Duodenal mucosa (tissue), 2 donors: Measurements from ENCODE around the gene PCK1.

Experiments used
- H3K27ac ChIP-seq: one replicate; pipeline ENCODE4 v1.7.0; 2013; ENCODE audit warnings: low read depth, low read length
- H3K27me3 ChIP-seq, 2 donors: one replicate each; pipeline ENCODE4 v1.7.0; 2013; ENCODE audit warnings: low read length in 2 of 2, control low read depth in 1 of 2; ENCODE audit not compliant: insufficient read depth in 2 of 2, control insufficient read depth in 1 of 2
- H3K36me3 ChIP-seq, 2 donors: one replicate each; pipeline ENCODE4 v1.7.0; 2013; ENCODE audit warnings: low read length in 2 of 2, control low read depth in 1 of 2; ENCODE audit not compliant: insufficient read depth in 2 of 2, control insufficient read depth in 1 of 2
- H3K4me1 ChIP-seq, 2 donors: one replicate each; pipeline ENCODE4 v1.7.0; 2013; ENCODE audit warnings: low read length in 2 of 2, control low read depth in 1 of 2; ENCODE audit not compliant: insufficient read depth in 2 of 2, control insufficient read depth in 1 of 2
- H3K4me3 ChIP-seq, 2 donors: one replicate each; pipeline ENCODE4 v1.7.0; 2013; ENCODE audit warnings: low read length in 2 of 2, low read depth in 1 of 2
- H3K9ac ChIP-seq, 2 donors: one replicate each; pipeline ENCODE4 v1.7.0; 2013; ENCODE audit warnings: low read length in 2 of 2, low read depth in 1 of 2
- H3K9me3 ChIP-seq, 2 donors: one replicate each; pipeline ENCODE4 v1.7.0; 2013; ENCODE audit warnings: low read length in 2 of 2, control low read depth in 1 of 2; ENCODE audit not compliant: control insufficient read depth in 1 of 2

Gene PCK1

GRCh38 chr20:57561356-57562279 is 708 bp downstream of the PCK1 start:
- peak overlapping the region; percentile 74 to 76 for H3K4me3 ChIP-seq
- peak overlapping the region; percentile 73 to 82 for H3K9ac ChIP-seq
- H3K36me3 ChIP-seq: peaks cover 36 to 41% of the 10 kb centered on the region in 2 donors
- peaks cover 31 to 34% of the 10 kb centered on the region in 2 donors for H3K4me1 ChIP-seq
- no peaks in the 10 kb centered on the region for H3K9me3 ChIP-seq
- H3K27ac ChIP-seq: peak overlapping the region; percentile 83
- H3K27me3 ChIP-seq: no peaks in the 10 kb centered on the region

- Histone ChIP-seq H3K27ac (peak overlapping the region; percentile 83), H3K27me3 (no peaks in the 10 kb centered on the region), H3K4me3 (peak overlapping the region; percentile 74 to 76), H3K9me3 (no peaks in the 10 kb centered on the region), H3K9ac (peak overlapping the region; percentile 73 to 82), H3K4me1 (peaks cover 27 to 31% of the 10 kb centered on the region in 2 donors), H3K36me3 (peaks cover 36 to 41% of the 10 kb centered on the region in 2 donors)
Measured at GRCh38 chr20:57562541-57563465, 1.9 kb downstream of the PCK1 start.

DNA sequence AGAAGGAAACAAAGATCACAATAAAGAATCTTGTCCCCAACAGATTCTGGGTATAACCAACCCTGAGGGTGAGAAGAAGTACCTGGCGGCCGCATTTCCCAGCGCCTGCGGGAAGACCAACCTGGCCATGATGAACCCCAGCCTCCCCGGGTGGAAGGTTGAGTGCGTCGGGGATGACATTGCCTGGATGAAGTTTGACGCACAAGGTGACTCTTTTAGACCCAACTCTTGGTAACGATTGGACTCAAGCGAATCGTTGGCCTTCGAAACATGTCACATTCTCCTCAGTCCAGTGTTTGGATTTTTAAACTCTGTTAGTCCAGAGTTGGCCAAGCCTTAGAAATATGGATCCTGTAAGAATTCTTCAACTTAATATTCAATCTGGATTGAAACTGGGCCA is 2.6 kb downstream of the PCK1 start:
- Histone ChIP-seq H3K4me1 (peaks cover 20 to 24% of the 10 kb centered on the region in 2 donors), H3K9me3 (no peaks in the 10 kb centered on the region), H3K36me3 (peaks cover 36 to 41% of the 10 kb centered on the region in 2 donors), H3K27me3 (no peaks in the 10 kb centered on the region), H3K27ac (no peak overlapping the region), H3K4me3 (peak overlapping the region; percentile 74 to 76), H3K9ac (peak overlapping the region; percentile 73 to 82)

GRCh38 chr20:57564180-57564802 is 3.4 kb downstream of the PCK1 start:
- H3K36me3 ChIP-seq: peaks cover 36 to 41% of the 10 kb centered on the region in 2 donors
- peak overlapping the region; percentile 44 to 82 for H3K9ac ChIP-seq
- no peaks in the 10 kb centered on the region for H3K9me3 ChIP-seq
- no peaks in the 10 kb centered on the region for H3K27me3 ChIP-seq
- H3K27ac ChIP-seq: peak overlapping the region; percentile 47
- H3K4me3 ChIP-seq: peak overlapping the region; percentile 50 to 74
- H3K4me1 ChIP-seq: peaks cover 12 to 16% of the 10 kb centered on the region in 2 donors

DNA sequence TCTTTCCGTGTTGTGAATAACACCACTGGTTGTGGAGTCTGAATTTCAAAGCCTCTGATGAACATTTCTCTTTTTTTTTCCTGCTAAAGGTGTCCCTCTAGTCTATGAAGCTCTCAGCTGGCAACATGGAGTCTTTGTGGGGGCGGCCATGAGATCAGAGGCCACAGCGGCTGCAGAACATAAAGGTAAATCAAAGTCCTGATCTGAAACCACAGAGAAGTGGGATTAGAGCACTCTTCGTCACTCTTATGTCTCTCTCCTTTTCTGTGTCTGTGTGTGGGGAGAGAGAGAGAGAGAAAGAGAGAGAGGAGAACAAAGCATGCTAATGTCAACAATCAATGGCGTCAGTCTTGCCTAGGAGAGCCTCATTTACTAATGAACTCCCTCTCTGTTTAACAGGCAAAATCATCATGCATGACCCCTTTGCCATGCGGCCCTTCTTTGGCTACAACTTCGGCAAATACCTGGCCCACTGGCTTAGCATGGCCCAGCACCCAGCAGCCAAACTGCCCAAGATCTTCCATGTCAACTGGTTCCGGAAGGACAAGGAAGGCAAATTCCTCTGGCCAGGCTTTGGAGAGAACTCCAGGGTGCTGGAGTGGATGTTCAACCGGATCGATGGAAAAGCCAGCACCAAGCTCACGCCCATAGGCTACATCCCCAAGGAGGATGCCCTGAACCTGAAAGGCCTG is 4.2 kb downstream of the PCK1 start:
- Histone ChIP-seq H3K27me3 (no peaks in the 10 kb centered on the region), H3K4me1 (peaks cover 4 to 8% of the 10 kb centered on the region in 2 donors), H3K36me3 (peaks cover 36 to 41% of the 10 kb centered on the region in 2 donors), H3K9me3 (no peaks in the 10 kb centered on the region), H3K9ac (peak overlapping the region in 1 of 2 donors; percentile 82), H3K4me3 (peak overlapping the region; percentile 50 to 74), H3K27ac (peak overlapping the region; percentile 26)

DNA sequence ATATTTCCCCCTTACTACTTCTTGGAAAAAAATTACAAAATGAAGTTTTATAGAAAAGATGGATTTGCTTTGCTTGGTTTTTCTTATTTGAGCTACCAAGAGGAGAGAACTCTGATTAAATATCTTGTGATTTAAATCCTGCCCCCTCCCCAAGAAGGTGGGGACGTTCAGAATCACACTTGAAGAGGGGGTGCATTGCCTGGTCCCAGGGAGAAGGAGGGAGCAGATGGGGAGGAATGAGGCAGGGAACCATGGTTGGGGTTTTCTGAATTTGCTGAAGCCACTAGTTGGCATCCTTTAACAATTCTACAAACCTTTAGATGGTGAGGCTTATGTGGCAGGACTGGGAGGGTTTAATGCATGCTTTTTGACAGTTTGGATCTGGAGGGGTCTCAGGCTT is 5.5 kb downstream of the PCK1 start:
- Histone ChIP-seq H3K9ac (no peak overlapping the region), H3K4me1 (peaks cover 4 to 7% of the 10 kb centered on the region in 2 donors)

GRCh38 chr20:57566803-57567459 is 6.0 kb downstream of the PCK1 start:
- Histone ChIP-seq H3K36me3 (peaks cover 33 to 36% of the 10 kb centered on the region in 2 donors), H3K9me3 (no peaks in the 10 kb centered on the region), H3K27ac (no peak overlapping the region), H3K27me3 (no peaks in the 10 kb centered on the region), H3K9ac (no peak overlapping the region), H3K4me3 (no peak overlapping the region), H3K4me1 (peaks cover 4 to 7% of the 10 kb centered on the region in 2 donors)

More for the DNA sequence above, 5.5 kb downstream of the PCK1 start:
- no peaks in the 10 kb centered on the region for H3K9me3 ChIP-seq
- no peak overlapping the region for H3K4me3 ChIP-seq
- H3K36me3 ChIP-seq: peaks cover 36 to 38% of the 10 kb centered on the region in 2 donors
- no peaks in the 10 kb centered on the region for H3K27me3 ChIP-seq
- H3K27ac ChIP-seq: no peak overlapping the region

GRCh38 chr20:57567471-57568079 is 6.7 kb downstream of the PCK1 start:
- Histone ChIP-seq H3K9me3 (no peaks in the 10 kb centered on the region), H3K36me3 (peaks cover 28 to 32% of the 10 kb centered on the region in 2 donors), H3K27me3 (no peaks in the 10 kb centered on the region), H3K4me1 (peaks cover 0 to 7% of the 10 kb centered on the region in 2 donors), H3K27ac (no peak overlapping the region), H3K4me3 (no peak overlapping the region), H3K9ac (no peak overlapping the region)
